ENCODE results near the gene ITCH.

GRCh38 chr20:34529742-34530141 lies 166.7 kb downstream of the ITCH start:
- TF ChIP-seq CTCF (IDR thresholded peaks at IDR 0.05; ENCODE audit: low read depth, low read length): no peak
- TF ChIP-seq EZH2phosphoT487 (IDR thresholded peaks at IDR 0.05; ENCODE audit: low read depth): no peak
